Ammon's horn (tissue), 1 donor: ENCODE measurements around the gene MYD88.

Experiments
- DNase-seq: peaks from one replicate; pipeline ENCODE4 v3.0.0-alpha.2; 2016; ENCODE audit warnings: low spot score

The MYD88 gene

DNA sequence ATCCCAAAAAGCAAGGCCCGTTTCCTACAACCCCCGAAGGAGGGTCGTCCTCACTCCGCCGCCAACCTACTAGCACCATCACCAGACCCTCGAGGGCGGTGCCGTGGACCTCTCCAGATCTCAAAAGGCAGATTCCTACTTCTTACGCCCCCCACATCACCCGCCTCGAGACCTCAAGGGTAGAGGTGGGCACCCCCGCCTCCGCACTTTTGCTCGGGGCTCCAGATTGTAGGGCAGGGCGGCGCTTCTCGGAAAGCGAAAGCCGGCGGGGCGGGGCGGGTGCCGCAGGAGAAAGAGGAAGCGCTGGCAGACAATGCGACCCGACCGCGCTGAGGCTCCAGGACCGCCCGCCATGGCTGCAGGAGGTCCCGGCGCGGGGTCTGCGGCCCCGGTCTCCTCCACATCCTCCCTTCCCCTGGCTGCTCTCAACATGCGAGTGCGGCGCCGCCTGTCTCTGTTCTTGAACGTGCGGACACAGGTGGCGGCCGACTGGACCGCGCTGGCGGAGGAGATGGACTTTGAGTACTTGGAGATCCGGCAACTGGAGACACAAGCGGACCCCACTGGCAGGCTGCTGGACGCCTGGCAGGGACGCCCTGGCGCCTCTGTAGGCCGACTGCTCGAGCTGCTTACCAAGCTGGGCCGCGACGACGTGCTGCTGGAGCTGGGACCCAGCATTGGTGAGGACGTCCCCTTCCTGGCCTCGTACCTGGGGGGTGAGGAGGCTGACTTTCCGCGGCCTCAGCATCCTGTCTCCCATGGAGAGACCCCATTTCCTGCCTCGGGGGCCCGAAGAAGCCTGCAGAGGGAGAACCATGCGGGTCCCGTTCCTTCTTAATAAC is at the start of gene MYD88:
Gene MYD88 (plus strand): TSS at position 313 of the 842 bp plus-strand sequence. CDS start 40 bp downstream, at position 353.
- DNase-seq: peak; percentile 65

- no peak for DNase-seq
Observed at GRCh38 chr3:38089163-38089562, 49.3 kb upstream of the MYD88 start.

DNA sequence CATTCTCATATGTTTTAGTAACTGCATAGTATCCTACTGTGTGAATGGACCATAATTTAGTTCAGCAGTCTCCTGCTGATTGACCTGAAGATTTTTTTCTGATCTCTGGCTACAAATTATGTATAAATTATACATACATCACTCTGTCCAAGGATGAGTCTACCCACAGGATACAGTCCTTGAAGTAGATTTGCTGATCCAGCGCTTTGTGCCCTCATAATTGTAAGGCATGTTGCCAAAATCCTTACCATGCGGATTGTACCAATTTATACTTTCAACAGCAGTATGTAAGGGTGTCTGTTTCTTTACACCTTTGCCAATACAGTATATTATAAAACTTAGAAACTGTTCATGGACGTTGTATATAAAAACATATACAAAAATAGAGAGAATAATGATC is 48.0 kb upstream of the MYD88 start:
- no peak for DNase-seq

- no peak for DNase-seq
Observed at GRCh38 chr3:38094999-38095398, 43.5 kb upstream of the MYD88 start.

DNA sequence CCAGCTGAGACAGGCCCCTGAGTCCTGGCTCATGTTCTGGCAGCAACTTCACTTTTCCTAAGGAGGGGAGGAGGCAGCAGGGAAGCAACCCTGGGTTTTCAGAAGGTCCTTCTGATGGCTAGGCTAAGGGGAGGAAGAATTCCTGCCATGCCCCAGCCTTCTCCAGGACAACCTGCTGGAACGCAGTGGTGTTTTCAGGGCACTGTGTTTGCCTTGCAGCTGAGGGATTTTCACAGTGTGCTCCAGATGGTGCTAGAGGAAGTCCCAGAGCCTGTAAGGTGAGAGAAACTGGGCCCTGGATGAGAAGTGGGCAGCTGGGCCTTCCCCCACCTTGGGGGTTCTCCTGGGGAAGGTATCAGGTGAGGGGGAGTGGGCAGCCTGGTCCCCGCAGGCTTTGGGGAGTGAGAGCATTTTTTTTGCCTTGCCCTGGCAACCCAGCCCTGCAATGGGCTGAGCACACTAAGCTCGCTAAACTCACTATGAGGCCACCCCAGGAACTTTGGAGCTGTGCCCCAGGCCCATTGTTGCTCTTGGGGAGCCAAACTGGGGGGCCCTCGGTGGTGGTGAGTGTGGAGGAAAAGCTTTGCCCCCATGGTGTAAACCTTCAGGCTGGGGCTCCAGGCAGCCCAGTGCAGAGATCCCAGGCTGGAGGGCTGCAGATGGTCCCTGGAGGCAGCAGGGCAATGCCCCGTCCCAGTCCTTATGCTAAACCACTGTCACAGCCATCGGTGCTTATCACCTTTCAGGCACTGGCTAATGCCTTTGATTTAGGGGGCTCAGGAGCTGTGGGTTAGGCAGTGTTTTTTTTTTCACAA is 42.6 kb upstream of the MYD88 start:
- DNase-seq: peak; percentile 57

GRCh38 chr3:38097446-38098375 is 40.8 kb upstream of the MYD88 start:
- no peak for DNase-seq

GRCh38 chr3:38098376-38098723 is 40.1 kb upstream of the MYD88 start:
- DNase-seq: no peak

- DNase-seq: no peak
Observed at GRCh38 chr3:38099518-38099917, 38.9 kb upstream of the MYD88 start.

DNA sequence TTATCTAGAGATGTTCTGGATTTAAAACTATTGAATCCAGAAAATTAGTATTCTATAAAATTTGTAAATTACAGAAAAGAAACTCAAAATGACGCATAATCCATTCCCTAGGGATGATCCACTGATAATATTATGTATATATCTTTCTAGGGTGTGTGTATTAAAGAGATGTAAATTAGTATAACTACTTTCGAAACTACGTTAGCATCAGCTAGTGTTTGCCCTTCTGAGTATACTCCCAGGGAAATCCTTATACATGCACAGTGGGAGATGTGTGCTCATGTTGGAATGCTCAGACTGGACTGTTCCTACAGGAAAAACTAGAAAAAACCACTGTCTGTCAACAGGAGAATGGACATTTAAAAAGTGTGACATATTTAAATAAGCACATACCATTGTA is 38.0 kb upstream of the MYD88 start:
- no peak for DNase-seq

DNA sequence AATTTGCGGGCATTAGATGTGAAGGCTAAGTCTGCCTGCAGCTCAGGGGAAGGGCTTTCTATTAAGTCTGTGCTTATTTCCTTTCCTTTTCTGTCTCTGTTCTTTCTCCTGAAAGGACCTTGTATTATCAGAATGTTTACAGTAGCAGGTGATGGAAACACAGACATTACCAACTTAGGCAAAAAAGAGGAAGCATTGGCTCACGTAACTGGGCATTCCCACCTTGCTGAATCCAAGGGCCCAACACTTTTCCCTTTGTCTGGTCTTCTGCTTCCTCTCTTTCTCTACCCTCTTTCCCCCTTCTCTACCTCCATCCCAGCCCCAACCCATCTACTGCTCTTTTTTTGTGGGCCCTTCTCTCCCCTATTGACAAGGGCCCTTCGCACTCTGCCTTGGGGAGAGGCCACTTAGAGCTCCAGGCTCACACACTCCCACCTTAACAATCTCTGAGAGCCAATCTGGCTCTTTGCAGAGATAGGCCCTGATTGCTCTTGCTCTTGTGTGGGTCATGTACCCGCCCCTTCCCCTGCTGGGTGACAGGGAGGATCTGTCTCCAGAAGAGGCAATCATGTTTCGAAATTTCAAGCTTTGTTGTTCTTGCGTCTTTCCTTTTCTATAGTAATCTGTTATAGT is 36.5 kb upstream of the MYD88 start:
- no peak for DNase-seq

- no peak for DNase-seq
Observed at GRCh38 chr3:38102444-38102814, 36.0 kb upstream of the MYD88 start.

GRCh38 chr3:38105525-38105924 is 32.9 kb upstream of the MYD88 start:
- no peak for DNase-seq

GRCh38 chr3:38107911-38108648 is 30.4 kb upstream of the MYD88 start:
- DNase-seq: no peak

GRCh38 chr3:38108649-38109579 is 29.5 kb upstream of the MYD88 start:
- no peak for DNase-seq

- no peak for DNase-seq
Observed at GRCh38 chr3:38109580-38110313, 28.7 kb upstream of the MYD88 start.

- DNase-seq: no peak
Observed at GRCh38 chr3:38110314-38111050, 28.0 kb upstream of the MYD88 start.

DNA sequence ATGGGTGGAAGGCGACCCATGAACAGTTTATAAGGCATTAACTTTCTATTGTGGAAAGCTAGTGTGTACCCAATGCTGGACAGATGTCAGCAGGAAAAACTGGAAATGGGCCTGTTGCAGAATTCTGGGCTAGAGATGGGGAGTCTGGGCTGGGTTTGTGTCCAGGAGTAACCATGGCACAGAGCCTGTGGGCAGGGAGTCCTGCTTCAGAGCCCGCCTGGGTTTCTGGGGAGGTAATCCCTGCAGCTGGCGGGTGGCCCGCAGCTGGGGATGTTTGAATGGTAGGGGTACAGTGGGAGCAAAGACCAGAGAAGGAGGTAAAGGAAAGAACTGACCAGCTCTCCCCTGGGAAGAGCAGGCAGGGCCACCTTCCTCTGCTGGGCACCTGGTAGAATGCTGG is 27.3 kb upstream of the MYD88 start:
- no peak for DNase-seq

GRCh38 chr3:38111696-38112377 is 26.6 kb upstream of the MYD88 start:
- DNase-seq: no peak
